ENCODE measurements around the gene TANC2.

The TANC2 gene

DNA sequence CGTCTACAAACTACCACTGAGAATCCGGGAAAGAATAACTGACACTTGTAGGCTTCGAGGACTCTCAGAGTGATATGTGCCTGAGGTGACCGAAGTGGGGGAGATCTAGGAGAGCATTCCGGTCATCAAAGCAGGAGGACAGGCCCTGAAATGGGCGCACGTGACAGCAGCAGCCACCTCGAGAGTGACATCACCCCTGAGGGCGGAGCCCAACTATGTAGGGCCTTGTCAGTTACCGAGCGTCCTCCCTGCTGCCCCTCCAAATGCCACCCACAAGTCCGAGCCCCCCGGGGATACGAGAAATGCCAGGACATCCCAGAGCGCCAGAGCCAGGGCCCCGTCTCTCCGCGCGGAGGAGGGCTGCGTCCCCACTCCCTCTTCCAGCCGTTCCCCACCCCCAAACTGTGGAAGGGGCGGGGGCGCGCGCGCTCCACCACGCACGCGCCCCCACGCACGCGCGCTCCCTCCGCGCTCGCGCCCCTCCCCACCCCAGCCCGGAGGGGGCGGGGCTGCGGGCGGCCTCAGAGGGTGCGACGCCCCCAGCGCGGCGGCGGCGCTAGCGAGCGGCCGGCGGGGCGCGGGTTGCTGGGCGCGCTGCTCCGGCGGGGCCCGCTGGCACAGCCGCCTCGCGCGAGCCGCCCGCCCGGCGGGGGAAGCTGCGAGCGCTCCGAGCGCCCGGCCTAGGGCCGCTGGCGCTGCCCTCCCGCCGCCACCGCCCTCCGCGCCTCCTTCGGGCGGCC lies at the start of gene TANC2:
TSS of gene TANC2 (plus strand) at position 550 of the 740 bp plus-strand sequence. CDS start 43,325 bp downstream, outside the sequence.
- DNase-seq, result peak; percentile 76

DNA sequence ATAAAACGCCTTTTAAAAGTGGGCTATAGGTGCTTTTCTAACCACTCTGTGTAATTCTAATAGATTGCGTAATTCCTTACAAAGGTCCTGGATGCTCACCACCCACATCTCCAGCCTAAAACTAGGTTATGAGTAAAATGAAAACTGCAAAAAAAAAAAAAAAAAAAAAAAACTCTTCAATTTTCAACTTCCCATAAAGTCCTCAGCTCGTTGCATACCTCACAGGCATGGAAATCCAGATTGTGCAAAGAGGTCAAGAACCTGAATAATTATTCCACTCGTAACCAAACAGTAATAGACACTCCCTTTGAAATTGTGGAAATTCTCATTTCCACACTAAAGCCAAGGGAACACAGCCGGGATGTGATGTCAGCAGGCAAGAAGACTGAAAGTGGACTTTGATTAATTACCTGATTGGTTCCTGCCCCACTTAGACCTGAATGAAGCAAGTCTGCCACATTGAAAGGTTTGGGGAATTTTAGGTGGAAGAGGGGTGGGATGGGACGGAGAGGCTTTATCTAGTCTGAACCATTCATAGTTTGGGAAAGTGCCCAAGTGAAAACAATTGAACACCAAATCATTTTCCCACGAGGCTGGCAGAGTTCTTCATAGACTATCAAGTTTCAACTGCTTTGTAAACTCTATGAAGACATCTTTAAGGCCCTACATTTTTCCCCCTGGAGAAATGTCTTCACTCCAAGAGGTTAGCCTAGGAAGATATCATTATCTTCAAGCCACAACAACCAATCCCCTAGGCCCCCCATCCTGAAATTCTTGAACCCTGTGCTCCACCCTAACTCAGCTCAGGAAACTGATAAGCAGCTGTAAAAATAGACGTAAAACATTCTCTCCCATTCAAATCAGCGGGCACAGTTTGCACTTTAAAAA lies 49.1 kb upstream of the TANC2 start:
- no peak for DNase-seq

DNA sequence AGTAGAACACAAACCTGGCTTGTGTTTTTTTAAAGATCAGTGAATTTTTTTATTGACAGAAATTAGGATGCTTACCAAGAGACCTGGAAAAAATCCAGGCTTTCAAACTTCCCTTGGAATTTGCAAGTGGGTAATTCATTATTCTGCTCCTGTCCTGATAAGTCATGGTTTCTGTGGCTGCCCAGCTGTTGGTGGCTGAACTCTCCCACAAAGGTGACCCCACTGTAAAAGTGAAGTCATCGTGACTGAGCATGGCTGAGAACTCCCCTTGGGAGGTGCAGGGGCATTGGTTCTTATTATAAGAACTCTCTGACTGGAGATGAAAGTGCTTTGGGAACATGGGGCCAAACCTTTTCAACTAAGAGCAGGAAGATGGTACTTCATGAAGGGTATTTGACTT lies 46.6 kb upstream of the TANC2 start:
- no peak for DNase-seq

DNA sequence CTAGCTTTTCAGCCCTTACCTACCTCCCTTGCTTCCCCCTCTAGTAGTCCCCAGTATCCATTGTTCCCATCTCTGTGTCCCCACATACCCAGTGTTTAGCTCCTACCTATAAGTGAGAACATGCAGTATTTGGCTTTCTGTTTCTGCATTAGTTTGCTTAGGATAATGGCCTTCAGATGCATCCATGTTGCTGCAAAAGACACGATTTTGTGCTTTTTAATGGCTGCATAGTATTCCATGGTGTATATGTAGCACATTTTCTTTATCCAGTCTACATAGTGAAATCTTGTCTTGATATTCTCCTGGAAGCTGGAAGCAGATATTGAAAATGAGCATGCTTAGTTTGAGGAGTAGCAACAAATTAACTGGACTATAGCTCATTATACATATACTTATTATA lies 45.7 kb upstream of the TANC2 start:
- no peak for DNase-seq

DNA sequence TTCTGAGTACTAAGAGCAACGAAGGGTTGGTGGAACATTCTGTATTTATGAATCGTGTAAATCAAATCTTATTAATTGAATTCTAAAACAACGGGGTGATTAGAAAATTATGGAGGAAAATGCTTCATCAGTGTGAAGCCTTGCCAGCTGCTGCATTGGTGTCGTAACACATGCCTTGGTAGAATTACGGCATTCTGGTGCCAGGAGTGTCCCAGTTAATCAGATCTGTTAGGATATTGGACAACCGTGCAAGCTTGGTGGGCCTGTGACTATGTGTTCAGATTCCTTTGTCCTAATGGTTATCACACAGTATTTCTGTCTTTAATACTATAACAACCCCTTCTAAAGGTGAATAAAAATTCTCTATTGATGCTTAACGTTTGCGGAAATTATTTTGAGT lies 44.2 kb upstream of the TANC2 start:
- DNase-seq, result no peak

DNA sequence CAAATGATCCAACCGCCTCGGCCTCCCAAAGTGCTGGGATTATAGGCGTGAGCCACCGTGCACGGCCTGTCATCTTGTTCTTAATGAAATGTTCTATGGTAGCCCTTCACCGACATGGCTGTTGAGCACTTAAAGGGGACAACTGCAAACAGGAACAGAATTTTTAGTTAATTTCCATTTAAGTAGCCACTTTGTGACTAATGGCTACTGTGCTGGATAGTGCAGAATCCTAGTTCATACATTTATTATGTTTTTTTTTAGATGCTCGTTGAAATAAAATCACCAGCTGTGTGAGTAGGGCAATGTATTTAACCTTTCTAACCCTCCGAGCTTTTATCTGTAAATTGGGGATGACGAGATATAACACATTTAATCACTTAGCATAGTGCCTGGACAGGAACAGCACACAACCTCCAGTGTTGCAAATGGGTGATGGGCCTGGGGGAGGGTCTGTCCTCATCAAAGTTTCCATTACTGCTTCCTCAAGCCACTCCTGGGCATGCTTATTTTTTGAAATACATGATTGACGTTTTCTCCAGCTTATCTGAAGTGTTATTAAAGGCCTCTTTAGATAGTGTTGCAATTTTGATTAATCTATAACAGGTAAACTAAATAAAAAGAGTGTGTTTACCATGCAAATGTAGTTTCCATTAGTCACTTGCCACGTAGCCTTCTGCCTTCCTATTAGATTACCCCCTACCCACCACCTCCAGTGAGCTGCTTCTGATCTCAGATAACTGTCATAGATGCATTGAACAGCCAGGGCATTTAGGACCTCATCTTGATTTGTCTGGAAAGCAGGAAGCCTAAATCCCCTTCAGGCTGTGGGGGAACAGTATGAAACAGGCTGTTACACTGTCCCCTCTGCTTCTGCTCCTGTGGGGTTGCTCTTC lies 42.5 kb upstream of the TANC2 start:
- DNase-seq, result no peak

DNA sequence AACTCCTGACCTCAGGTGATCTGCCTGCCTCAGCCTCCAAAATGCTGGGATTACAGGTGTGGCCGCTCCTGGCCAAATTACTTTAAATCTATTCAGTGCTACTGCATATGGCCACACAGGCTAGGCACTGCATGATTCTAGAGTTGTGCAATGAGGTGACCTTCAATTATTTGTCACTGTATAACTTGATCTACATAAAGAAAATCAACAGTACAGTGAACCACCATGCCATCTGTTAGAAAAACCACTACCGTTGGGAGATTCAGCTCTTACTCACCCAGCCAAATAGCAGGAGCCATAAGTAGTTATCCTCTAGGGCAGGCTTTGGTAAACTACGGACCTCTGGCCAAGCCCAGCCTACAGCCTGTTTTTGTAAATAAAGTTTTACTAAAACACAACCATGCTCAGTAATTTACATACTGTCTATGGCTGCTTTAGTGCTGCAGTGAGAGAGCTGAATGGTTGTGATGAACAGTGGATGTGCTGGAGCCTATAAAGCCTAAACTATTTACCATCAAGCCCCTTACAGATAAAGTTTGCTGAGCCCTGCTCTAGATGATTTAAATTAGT lies 40.7 kb upstream of the TANC2 start:
- no peak for DNase-seq

DNA sequence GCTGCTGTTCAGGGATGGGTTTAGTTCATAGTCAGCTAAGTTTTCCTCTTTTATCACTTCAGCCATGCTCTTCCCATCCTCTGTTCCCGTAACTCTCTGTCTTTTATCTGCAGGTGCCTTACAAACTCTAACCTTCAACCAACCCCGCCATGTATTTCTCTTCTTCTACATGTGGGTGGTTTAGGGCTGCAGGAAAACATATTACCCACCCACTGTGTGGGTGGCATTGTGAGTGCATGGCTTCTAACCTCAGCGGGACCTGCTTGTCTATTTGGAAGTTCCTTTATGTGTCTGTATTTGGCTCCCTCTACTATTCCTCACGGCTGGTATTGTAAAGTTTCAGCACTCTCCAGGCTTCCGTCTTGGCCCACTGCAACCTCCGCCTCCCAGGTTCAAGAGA lies 39.0 kb upstream of the TANC2 start:
- DNase-seq, result no peak

DNA sequence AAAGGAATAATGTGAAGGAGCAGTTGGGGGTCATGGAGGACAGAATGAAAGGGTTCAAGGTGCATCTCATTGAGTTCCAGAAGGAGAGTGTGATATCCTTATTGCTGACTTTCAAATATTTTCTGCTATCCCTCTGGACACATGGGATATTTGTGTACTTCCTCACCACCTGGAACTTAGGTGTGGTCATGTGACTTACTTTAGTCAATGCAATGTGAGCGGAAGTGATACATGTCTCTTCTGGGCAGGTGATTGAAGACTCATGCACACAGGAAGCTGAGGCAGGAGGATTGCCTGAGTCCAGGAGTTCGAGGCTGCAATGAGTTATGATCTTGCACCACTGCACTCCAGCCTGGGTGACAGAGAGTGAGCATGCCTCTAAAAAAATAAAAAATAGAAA lies 36.7 kb upstream of the TANC2 start:
- DNase-seq, result no peak

DNA sequence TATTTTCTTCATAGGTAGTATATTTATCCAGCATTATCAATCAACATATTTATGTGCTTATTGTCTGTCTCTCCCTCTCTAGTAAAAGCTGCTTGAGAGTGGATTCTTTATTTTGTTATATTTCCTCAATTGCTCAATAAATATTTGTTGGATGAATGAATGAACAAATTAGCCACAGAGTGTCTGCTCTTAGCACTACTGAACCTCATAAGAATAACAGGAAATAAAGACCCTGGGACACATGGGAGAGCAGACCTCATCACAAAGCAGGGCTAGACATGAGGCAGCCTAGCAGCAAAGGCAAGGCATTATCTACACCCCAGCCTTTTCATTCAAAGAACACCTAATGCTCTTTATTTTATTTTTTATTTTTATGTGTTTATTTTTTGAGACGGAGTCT lies 34.9 kb upstream of the TANC2 start:
- no peak for DNase-seq

DNA sequence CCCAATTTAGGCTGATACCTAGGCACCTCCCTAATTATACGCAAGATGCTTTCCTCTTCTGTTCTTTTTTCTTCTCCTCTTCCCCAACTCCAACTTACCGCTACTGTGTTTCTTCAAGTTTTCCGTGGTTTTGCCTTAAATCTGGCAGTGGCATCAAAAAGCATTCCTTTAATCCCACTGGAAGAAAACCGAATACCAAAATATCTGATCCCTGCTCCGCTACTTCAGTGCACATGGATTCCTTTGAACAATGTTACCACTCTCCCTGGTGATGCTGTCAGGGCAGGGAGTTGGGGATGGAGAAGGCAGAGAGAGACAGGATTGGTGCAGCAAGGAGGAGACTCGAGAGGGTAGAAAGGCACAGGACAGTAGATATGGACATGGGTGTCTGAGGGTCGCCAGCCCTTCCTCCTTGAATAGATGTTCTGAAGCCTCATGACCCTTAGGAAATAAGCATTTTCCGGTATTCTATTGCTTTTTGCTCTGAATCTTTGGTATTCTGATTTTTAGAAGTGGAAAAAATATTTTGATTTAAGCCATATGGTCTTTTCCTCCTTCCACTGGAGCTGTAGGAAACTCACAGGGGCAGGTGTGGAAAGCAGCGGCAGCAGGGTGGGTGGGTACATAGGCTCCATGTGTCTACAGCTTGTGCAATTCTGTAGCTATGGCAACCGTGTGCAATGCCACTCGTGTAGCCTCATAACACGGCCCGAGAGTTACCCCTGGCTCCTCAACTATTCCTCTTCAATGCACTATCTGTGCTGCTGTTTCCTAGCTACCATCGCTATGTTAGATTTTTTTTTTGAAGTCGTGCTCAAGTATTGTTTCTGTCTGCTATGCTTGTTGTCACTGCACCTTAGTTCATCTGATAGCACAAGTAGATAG lies 32.3 kb upstream of the TANC2 start:
- no peak for DNase-seq

DNA sequence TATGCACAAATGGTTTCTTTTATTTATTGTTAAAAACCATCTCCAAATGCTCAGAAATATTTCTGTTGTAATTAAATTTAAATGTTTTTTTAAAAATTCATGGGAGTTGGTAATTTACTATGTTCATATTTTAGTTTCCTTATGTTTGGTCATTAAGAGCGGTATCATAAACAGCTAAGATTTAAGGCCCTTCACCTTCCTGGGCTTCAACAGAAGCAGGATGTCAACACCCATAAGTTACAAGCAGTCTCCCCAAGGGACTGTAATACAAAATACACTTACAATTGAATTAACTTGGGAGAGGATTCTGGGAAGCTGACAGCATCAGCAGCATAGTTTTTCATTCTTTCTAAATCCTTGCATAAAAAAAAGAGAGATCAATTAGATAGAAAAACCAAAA lies 30.9 kb upstream of the TANC2 start:
- DNase-seq, result no peak

DNA sequence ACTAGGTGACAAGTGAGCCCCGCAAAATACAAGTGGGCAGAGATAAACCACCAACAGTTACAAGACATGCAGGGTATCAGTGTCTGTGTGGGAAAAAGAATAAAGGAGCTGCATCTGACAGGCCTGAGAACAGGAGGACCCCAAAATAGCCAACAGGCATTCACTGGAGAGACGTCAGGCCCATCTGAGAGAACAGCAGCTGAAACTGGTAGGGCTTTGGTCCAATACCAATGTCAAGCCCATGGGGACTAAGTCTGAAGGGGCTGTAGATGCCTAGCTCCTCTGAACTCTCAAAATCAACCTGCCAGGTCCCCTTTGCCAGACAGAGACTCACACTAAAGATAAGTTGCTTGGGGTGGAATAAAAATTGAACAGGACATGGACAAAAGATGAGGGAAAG lies 30.5 kb upstream of the TANC2 start:
- DNase-seq, result no peak

DNA sequence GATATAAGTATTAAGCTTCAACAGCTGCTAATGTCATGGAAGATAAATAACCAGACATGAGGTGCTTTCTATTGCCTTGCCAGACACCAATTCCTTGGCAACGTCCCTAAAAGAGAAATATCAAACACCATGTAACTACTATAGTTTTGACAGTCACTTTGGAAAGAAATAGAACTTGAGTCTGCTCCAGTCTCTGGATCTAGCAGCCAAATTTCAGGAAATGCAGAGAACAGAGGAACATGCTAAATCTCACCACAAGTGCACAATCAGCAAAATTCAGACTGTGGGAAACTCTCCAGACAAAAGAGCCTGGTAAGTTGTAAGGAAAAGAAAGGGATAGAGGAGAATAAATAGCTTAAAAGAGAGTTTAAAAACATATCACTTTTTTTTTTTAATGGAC lies 28.4 kb upstream of the TANC2 start:
- DNase-seq, result no peak

DNA sequence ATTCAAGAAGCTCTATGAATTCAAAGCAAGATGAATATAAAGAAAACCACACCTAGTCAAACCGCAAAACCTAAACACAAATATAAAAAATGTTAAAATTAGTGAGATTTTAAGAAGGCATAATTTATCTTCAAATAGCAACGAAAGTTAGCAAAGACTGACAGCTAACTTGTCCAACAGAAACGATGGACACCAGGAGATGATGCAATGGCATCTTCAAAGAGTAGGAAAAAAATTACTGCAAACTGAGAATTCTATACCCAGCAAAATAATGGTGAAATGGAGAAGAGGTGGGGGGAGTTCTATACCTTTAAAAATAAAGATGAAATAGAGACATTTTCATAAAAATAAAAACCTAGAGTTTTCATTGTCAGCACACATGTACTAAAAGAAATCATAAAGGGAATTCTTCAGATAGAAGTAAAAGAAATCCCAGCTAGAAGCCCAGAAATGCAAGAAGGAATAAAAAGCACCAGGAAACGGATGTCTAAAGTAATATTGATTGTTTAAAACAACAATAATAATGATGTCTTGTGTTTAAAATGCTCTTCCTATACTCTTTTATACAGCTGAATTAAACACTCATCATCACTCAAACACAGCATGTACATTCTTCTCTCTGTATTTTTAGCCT lies 24.6 kb upstream of the TANC2 start:
- DNase-seq, result no peak

DNA sequence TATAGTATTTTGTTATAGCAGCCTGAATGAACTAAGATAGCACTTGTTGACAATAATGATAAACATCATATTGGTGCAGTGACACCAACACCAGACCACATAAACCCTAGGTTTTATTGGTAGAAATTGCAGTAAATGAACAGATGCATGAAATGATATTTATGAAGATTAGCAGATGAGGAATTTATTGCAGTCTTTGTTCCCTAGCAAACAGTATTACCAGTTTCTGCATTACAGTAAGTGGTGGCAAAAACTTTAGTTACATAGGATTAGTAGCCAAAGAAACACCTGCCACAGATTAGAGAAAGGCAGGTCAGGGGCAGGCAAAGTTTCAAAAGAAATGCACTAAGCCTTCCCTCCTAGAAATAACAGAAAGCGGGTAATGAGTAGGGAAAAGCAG lies 17.7 kb upstream of the TANC2 start:
- no peak for DNase-seq

DNA sequence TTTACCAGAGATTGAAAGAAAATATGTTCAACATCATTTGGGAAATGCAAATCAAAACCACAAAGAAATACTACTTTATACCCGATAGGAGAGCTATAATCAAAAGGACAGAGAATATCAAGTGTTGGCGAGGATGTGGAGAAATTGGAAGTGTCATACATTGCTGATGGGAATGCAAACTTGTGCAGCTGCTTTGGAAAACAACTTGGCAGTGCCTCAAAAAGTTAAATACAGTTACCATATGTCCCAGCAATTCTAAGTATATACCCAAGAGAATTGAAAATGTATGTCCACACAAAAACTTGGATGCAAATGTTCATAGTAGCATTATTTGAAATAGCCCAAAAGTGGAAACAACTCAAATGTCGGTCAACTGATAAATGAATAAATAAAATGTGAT lies 17.0 kb upstream of the TANC2 start:
- DNase-seq, result no peak

DNA sequence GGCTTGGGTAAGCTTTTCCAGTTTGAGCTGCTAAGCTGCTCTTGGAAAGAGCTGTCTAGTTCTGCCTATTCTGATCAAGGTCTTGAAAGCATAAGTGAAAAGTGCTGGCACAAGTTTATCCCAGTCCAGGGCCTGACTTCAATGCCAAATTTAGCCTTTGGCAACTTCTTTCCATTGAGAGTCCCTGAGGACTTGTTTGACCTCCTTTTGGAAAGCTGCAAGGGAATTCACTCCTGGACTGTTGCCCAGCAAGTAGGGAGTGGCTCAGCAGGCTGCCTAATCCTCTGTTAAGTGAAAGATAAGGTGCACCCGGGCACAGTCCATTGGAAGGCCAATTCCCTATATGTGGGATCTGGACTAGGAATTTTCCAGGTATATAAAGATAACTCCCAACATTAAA lies 16.0 kb upstream of the TANC2 start:
- no peak for DNase-seq

DNA sequence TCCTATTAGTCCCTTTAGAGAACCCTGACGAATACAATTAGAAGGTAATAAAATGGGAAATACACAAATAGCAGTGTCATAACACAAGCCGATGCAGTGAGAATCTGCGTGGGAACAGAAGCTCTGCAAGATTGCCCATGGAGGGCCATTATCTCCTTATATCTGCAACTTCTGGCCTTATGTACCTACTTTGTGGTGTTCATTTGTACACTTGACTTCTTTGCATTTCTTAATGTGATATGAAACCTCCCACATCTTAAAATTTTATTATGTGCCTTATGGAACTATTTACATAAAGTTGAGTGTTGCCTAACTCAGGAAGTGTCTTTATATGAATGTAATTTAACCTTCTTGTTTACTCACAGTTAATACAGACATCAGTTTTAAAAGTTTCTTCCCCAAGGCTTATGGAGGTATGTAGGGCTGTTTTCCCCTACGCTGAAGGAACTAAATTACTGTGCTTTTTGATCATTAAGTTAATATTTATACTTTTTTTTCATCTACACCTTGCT lies 10.1 kb upstream of the TANC2 start:
- DNase-seq, result no peak

DNA sequence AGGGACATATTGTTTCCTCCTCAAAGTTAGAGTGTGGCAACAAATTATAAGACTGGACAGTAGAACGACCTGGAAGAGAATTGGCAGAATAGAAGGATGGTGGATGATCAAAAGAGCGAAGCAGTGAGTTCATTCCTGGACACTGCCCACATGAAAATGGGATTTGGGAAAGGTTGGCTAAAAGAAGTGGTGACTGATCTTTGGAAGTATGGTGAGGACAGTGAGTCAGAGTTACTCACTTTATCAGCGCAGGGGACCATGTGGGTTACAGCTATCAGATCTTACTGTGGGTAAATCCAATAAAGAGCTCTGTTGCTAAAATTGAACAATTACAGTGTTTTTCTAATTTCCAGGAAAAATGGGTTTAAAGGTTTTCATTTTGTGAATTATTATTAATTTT lies 2.7 kb upstream of the TANC2 start:
- no peak for DNase-seq

DNA sequence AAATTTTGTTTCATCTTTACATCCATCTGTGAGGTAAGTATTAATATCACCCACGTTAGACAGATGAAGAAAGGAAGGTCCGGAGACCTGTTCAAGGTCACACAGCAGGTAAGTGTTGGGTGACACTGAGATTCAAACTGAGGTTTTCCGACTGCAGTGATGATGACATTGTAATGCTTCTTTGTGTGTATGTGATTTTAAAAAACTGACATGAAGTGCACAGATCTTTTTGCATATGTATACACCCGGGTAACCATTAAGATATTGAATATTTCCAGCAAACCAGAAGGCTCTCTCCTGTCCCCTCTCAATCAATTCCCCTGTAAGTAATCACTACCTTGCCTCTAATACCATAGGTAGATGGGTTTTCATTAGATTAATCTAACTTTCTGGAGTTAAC lies 1.5 kb upstream of the TANC2 start:
- DNase-seq, result no peak
